OCI-LY1 (cell line): ENCODE results near the gene PAX4.
A peak's percentile ranks its signal among the peaks of the same experiment; 100 is the strongest.

Source experiments
- H2AFZ ChIP-seq: fragments of 200-600 bp; sonication (generic), shearing (Covaris generic); 2 replicates; pipeline ENCODE4 v1.6.0; 2014; ENCODE audit warnings: antibody characterized with exemption, mild to moderate bottlenecking, low read length
- H3F3A ChIP-seq: fragments of 200-600 bp; sonication (generic), shearing (Covaris generic); 2 replicates; pipeline ENCODE4 v1.6.0; 2014; ENCODE audit warnings: mild to moderate bottlenecking, antibody characterized with exemption, low read length, moderate library complexity; ENCODE audit not compliant: insufficient read depth
- H3K27ac ChIP-seq: fragments of 200-600 bp; sonication (generic); 2 replicates; pipeline ENCODE4 v1.5.1; 2014; ENCODE audit warnings: low read length, mixed run types, mild to moderate bottlenecking, low read depth; ENCODE audit not compliant: poor library complexity, severe bottlenecking
- H3K27me3 ChIP-seq: fragments of 200-600 bp; sonication (generic); 2 replicates; pipeline ENCODE4 v1.6.0; 2014; ENCODE audit warnings: antibody characterized with exemption, mild to moderate bottlenecking, low read length, moderate library complexity; ENCODE audit not compliant: insufficient read depth
- H3K36me3 ChIP-seq: fragments of 200-600 bp; sonication (generic); 2 replicates; pipeline ENCODE4 v1.6.1; 2014; ENCODE audit warnings: mild to moderate bottlenecking, antibody characterized with exemption, low read length, moderate library complexity, mixed read lengths; ENCODE audit not compliant: insufficient read depth
- H3K4me1 ChIP-seq: fragments of 200-600 bp; sonication (generic); 2 replicates; pipeline ENCODE4 v1.5.1; 2014; ENCODE audit warnings: mild to moderate bottlenecking, low read length, moderate library complexity; ENCODE audit not compliant: insufficient read depth, severe bottlenecking
- H3K4me2 ChIP-seq: fragments of 200-600 bp; sonication (generic), shearing (Covaris generic); 2 replicates; pipeline ENCODE4 v1.6.1; 2014; ENCODE audit warnings: low read length
- H3K4me3 ChIP-seq: fragments of 200-600 bp; sonication (generic); 2 replicates; pipeline ENCODE4 v1.5.1; 2014; ENCODE audit warnings: low read length, low read depth, mild to moderate bottlenecking, mixed read lengths; ENCODE audit not compliant: poor library complexity, severe bottlenecking
- H3K79me2 ChIP-seq: fragments of 200-600 bp; shearing (Covaris generic); 2 replicates; pipeline ENCODE4 v1.6.1; 2016; ENCODE audit warnings: mixed run types, low read length, mixed read lengths; ENCODE audit not compliant: insufficient read depth
- H3K9ac ChIP-seq: fragments of 200-600 bp; sonication (generic), shearing (Covaris generic); 2 replicates; pipeline ENCODE4 v1.6.1; 2014; ENCODE audit warnings: mild to moderate bottlenecking, low read length, mixed read lengths
- H3K9me2 ChIP-seq: fragments of 200-600 bp; sonication (generic), shearing (Covaris generic); 2 replicates; pipeline ENCODE4 v1.6.1; 2014; ENCODE audit warnings: low read depth, mild to moderate bottlenecking, low read length, mixed read lengths
- H3K9me3 ChIP-seq: fragments of 200-600 bp; shearing (Covaris generic); 2 replicates; pipeline ENCODE4 v1.6.1; 2014; ENCODE audit warnings: low read length, mixed read lengths
- H4K20me1 ChIP-seq: fragments of 200-600 bp; sonication (generic), shearing (Covaris generic); 2 replicates; pipeline ENCODE4 v1.6.0; 2016; ENCODE audit warnings: mild to moderate bottlenecking, low read length; ENCODE audit not compliant: insufficient read depth
- CTCF ChIP-seq: fragments of 200-600 bp; sonication (generic), shearing (Covaris generic); IDR thresholded peaks from 2 replicates; pipeline ENCODE4 v1.5.1; 2017; ENCODE audit warnings: mild to moderate bottlenecking, antibody characterized with exemption, low read length, moderate library complexity, mixed read lengths
- EZH2 ChIP-seq: fragments of 200-600 bp; sonication (generic), shearing (Covaris generic); IDR thresholded peaks from 2 replicates; pipeline ENCODE4 v1.8.0; 2017; ENCODE audit warnings: borderline replicate concordance, mixed run types, mild to moderate bottlenecking, antibody characterized with exemption, low read length, moderate library complexity, mixed read lengths

PAX4 gene

GRCh38 chr7:127586346-127586745, 31.6 kb downstream of the PAX4 start:
- Histone ChIP-seq H3F3A (no peaks in the 10 kb centered on the region), H3K4me1 (peaks cover 42% of the 10 kb centered on the region), H2AFZ (no peak overlapping the region), H3K79me2 (peaks cover 6% of the 10 kb centered on the region; the same call in 1 of the 2 replicates), H3K9ac (no peak overlapping the region), H3K27ac (no peak overlapping the region), H3K27me3 (no peaks in the 10 kb centered on the region), H3K4me2 (no peak overlapping the region), H3K36me3 (peaks cover 35% of the 10 kb centered on the region), H4K20me1 (no peaks in the 10 kb centered on the region), H3K9me3 (no peaks in the 10 kb centered on the region), H3K4me3 (no peak overlapping the region), H3K9me2 (no peaks in the 10 kb centered on the region)
- TF ChIP-seq CTCF (no peak), EZH2 (no peak)

- Histone ChIP-seq H4K20me1 (no peaks in the 10 kb centered on the region), H3K27me3 (no peaks in the 10 kb centered on the region), H3K9ac (peak within 1 kb of the TSS; percentile 87), H3K9me2 (no peaks in the 10 kb centered on the region), H3K36me3 (peaks cover 36% of the 10 kb centered on the region), H3F3A (no peaks in the 10 kb centered on the region), H3K79me2 (peaks cover 6% of the 10 kb centered on the region; the same call in 1 of the 2 replicates), H3K4me2 (peak within 1 kb of the TSS; percentile 92), H3K9me3 (no peaks in the 10 kb centered on the region), H3K4me3 (peak within 1 kb of the TSS; percentile 88), H2AFZ (peak within 1 kb of the TSS; percentile 4; the same call in 1 of the 2 replicates), H3K27ac (no peak within 1 kb of the TSS), H3K4me1 (peaks cover 42% of the 10 kb centered on the region)
- no peak for TF ChIP-seq EZH2
- no peak for TF ChIP-seq CTCF
Observed at GRCh38 chr7:127585044-127585953, 32.6 kb downstream of the PAX4 start, which contains the start of gene GCC1. GCC1 (minus strand) TSS chr7:127585596; CDS start chr7:127585182, 414 bp downstream.

- no peak overlapping the region for H2AFZ ChIP-seq
Observed at GRCh38 chr7:127584648-127585043, 33.3 kb downstream of the PAX4 start.

More at GRCh38 chr7:127584648-127585043, 33.3 kb downstream of the PAX4 start:
- no peaks in the 10 kb centered on the region for H3K27me3 ChIP-seq
- peaks cover 37% of the 10 kb centered on the region for H3K36me3 ChIP-seq
- no peak overlapping the region for H3K27ac ChIP-seq
- H3K4me2 ChIP-seq = peak overlapping the region; percentile 92
- H3K9ac ChIP-seq = peak overlapping the region; percentile 87
- H3F3A ChIP-seq = no peaks in the 10 kb centered on the region
- peaks cover 39% of the 10 kb centered on the region for H3K4me1 ChIP-seq
- H3K9me3 ChIP-seq = no peaks in the 10 kb centered on the region
- no peak for TF ChIP-seq EZH2
- TF ChIP-seq CTCF = no peak
- H4K20me1 ChIP-seq = no peaks in the 10 kb centered on the region
- no peaks in the 10 kb centered on the region for H3K9me2 ChIP-seq
- peaks cover 6% of the 10 kb centered on the region; the same call in 1 of the 2 replicates for H3K79me2 ChIP-seq
- H3K4me3 ChIP-seq = peak overlapping the region; percentile 88
